HG03039 (cell line): ENCODE measurements around the gene TFCP2.

Experiments
- ATAC-seq: cut with Tn5 transposase; IDR thresholded peaks from one replicate; pipeline ENCODE4 v1.9.1; 2021; ENCODE audit warnings: mild to moderate bottlenecking, moderate library complexity; ENCODE audit not compliant: unreplicated experiment

TFCP2 gene

GRCh38 chr12:51162217-51162616 lies 10.7 kb downstream of the TFCP2 start:
- ATAC-seq, result no peak

GRCh38 chr12:51160814-51161459 lies 12.0 kb downstream of the TFCP2 start:
- ATAC-seq, result no peak

DNA sequence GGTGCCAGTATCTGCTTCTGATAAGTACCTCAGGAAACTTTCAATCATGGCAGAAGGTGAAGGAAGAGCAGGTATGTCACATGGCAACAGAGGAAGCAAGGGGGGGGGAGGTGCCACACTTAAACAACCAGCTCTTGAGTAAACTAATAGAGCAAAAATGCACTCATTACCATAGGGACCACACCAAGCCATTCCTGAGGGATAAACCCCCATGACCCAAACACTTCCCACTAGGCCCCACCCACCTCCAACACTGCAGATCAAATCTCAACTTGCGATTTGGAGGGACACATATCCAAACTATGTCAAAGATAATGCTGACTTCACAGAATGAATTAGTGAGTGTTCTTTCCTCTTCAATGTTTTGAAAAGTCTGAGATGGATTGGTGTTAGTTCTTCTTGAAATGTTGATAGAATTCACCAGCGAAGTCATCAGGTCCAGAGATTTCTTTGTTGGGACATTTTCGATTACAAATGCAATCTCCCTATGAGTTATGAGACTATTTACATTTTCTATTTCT lies 16.6 kb downstream of the TFCP2 start:
- no peak for ATAC-seq

- ATAC-seq, result no peak
Measured at GRCh38 chr12:51152953-51153352, 20.0 kb downstream of the TFCP2 start.

DNA sequence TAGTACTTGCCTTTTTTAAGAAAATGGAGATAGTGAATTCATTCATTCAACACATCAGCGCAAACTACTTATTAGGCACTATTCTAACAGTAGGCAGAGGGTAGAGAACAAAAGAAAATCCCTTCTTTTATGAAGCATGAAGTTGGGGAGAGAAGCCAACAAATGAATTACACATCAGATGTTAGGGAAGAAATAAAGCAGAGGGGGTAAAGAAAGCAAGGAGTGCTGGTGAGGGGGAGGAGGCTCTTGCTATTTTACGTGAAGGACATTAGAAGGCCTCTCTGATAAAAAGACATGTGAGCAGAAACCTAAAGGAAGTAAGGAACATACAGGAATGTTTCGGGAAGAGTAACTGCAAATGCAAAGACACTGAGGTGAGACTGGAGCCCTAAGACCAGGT lies 22.2 kb downstream of the TFCP2 start:
- ATAC-seq, result no peak

- ATAC-seq, result no peak
Measured at GRCh38 chr12:51147309-51147708, 25.6 kb downstream of the TFCP2 start.

GRCh38 chr12:51139292-51139844 lies 33.6 kb downstream of the TFCP2 start:
- ATAC-seq, result no peak

- ATAC-seq, result no peak
Measured at GRCh38 chr12:51132693-51133092, 40.2 kb downstream of the TFCP2 start.

DNA sequence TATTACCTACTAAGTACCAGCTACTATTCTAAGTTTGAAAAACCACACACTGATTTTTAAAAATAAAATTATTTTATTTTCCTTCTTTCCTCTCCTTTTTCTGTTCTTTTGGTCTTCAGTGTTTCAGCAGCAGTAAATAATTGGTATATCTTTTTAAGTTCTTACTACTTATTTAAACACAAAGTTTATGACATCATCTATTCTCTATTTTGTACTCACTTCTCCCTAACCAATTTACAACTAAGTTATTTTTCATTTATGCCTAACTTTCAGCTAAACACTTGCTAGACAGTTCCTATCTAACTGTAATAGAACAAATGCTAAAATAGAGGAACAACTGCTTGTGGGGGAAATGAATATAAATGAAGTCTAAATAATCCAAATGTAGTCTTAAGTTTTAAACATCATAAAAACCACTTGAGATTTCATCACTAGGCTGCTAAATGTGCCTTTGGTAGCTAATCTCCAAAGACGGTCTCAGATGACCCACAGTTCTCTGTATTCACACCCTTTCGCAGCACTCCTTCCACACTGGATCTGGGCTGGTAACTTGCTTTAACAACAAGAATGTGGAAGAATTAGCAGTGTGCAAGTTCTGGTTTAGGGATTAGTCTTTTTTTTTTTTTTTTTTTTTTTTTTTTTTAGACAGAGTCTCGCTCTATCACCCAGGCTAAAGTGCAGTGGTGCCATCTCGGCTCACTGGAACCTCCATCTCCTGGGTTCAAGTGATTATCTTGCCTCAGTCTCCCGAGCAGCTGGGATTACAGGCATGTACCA lies 41.0 kb downstream of the TFCP2 start:
- no peak for ATAC-seq

GRCh38 chr12:51128919-51129318 lies 44.0 kb downstream of the TFCP2 start:
- no peak for ATAC-seq

GRCh38 chr12:51127050-51127729 lies 45.7 kb downstream of the TFCP2 start:
- ATAC-seq, result no peak

GRCh38 chr12:51126297-51126696 lies 46.6 kb downstream of the TFCP2 start:
- ATAC-seq, result no peak

- ATAC-seq, result no peak
Measured at GRCh38 chr12:51124504-51124903, 48.4 kb downstream of the TFCP2 start.

DNA sequence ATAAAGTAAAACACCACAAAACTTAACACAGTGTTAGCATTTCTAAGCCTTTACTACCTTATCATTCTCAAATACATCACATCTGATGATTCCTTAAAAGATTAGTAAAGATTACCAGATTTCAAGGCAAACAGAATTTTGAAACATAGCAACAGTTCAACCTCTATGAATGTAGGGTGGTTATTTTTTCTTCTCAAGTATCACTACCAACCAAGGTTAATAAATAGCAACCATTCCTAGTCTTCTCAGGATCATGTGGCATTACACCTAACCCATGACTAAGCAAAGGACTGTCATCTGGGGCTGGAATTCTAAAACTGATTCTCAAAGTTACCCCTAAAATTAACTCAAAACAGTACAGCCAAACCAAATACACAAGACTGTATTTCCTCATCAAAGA lies 50.1 kb downstream of the TFCP2 start:
- no peak for ATAC-seq

GRCh38 chr12:51118706-51119105 lies 54.2 kb downstream of the TFCP2 start:
- ATAC-seq, result no peak

DNA sequence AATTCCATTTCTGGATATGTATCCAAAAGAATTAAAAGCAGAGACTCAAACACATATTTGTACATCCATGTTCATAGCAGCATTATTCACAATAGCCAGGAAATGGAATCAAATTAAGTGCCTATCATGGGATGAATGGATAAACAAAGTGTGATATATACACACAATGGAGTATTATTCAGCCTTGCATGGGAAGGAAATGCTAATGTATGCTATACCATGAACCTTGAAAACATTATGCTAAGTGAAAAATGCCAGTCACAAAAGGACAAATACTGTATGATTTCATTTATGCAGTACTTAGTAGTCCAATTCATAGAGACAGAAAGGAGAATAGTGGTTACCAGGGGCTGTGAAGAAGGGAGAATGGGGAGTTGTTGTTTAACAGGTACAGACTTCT lies 57.4 kb downstream of the TFCP2 start:
- ATAC-seq, result no peak

DNA sequence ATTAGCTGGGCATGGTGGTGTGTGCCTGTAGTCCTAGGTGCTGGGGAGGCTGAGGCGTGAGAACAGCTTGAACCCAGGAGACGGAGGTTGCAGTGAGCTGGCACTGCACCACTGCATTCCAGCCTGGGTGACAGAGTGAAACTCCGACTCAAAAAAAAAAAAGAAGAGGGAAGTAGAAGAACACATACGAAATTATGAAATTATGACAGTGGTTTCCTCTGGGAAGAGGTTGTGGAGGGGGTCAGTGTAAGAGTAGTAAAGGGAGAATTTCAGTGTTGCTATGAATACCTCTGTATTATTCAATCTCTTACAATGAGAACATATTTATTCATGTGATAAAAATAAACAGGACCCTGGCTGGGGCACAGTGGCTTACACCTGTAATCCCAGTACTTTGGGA lies 64.8 kb downstream of the TFCP2 start:
- ATAC-seq, result no peak

DNA sequence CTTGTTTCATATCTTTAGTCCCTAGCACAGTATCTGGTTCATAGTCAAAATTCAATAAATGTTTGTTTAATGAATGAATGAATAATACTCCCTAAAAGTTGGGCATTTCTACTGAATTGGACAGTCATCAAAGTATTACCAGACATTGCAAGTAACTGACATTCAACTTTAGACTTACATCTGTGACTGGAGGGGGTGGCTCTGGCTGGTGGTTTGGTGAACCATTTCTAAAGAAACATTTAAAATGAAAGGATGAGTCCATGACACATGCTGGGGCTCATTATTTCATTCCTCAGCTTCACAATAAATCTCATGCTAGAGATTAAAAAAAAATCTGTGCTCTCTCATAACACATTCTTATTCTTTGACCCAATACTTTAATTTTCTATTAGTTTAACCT lies 69.0 kb downstream of the TFCP2 start:
- no peak for ATAC-seq

- no peak for ATAC-seq
Measured at GRCh38 chr12:51098611-51099010, 74.3 kb downstream of the TFCP2 start.

- no peak for ATAC-seq
Measured at GRCh38 chr12:51090705-51091229, 82.2 kb downstream of the TFCP2 start.

DNA sequence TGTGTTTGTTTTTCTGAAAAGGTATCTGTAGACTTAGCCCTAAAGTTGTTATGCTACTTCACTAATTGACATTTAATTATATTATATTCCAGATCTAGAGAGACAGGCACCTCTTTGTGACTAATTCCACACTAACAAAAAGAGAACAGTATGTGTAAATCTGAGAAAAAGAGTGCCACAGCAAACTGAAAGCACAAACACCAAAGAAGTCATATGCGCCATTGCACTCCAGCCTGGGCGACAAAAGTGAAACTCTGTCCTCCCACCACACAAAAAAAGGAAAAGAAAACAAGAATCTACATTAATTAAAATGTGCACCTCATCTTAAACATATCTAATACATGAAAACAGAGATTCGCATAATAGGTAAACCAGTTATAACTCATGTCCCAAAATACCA lies 85.1 kb downstream of the TFCP2 start:
- ATAC-seq, result no peak
